Activated naive CD8-positive, alpha-beta T cell (primary cell): ENCODE results near the gene RIMS4.

Source experiments
- H3K27ac Mint-ChIP-seq: one replicate; pipeline ENCODE4 v1.8.0; 2021; ENCODE audit warnings: mixed read lengths
- H3K27me3 Mint-ChIP-seq: one replicate; pipeline ENCODE4 v1.8.0; 2021; ENCODE audit warnings: mixed read lengths
- H3K36me3 Mint-ChIP-seq: one replicate; pipeline ENCODE4 v1.8.0; 2021; ENCODE audit warnings: mixed read lengths
- H3K4me1 Mint-ChIP-seq: one replicate; pipeline ENCODE4 v1.8.0; 2021; ENCODE audit warnings: low read depth, mixed read lengths
- H3K4me3 Mint-ChIP-seq: one replicate; pipeline ENCODE4 v1.8.0; 2021; ENCODE audit warnings: mild to moderate bottlenecking, mixed read lengths
- H3K9me3 Mint-ChIP-seq: one replicate; pipeline ENCODE4 v1.8.0; 2021; ENCODE audit warnings: low read depth, mixed read lengths

The RIMS4 gene

GRCh38 chr20:44722990-44723389, 87.4 kb downstream of the RIMS4 start:
- peak overlapping the region; percentile 11 for H3K27ac Mint-ChIP-seq
- H3K4me1 Mint-ChIP-seq = no peaks in the 10 kb centered on the region
- H3K9me3 Mint-ChIP-seq = no peaks in the 10 kb centered on the region
- H3K4me3 Mint-ChIP-seq = no peak overlapping the region
- no peaks in the 10 kb centered on the region for H3K36me3 Mint-ChIP-seq
- H3K27me3 Mint-ChIP-seq = no peaks in the 10 kb centered on the region

GRCh38 chr20:44721785-44722054, 88.6 kb downstream of the RIMS4 start:
- no peak overlapping the region for H3K27ac Mint-ChIP-seq

GRCh38 chr20:44720997-44721784, 89.2 kb downstream of the RIMS4 start:
- Mint-ChIP-seq H3K27me3 (no peaks in the 10 kb centered on the region), H3K36me3 (no peaks in the 10 kb centered on the region), H3K27ac (no peak overlapping the region), H3K4me1 (no peaks in the 10 kb centered on the region), H3K9me3 (no peaks in the 10 kb centered on the region), H3K4me3 (no peak overlapping the region)

More at GRCh38 chr20:44721785-44722054, 88.6 kb downstream of the RIMS4 start:
- H3K4me1 Mint-ChIP-seq = no peaks in the 10 kb centered on the region
- H3K9me3 Mint-ChIP-seq = no peaks in the 10 kb centered on the region
- no peaks in the 10 kb centered on the region for H3K27me3 Mint-ChIP-seq
- H3K4me3 Mint-ChIP-seq = no peak overlapping the region
- no peaks in the 10 kb centered on the region for H3K36me3 Mint-ChIP-seq

- H3K9me3 Mint-ChIP-seq = no peaks in the 10 kb centered on the region
- H3K27ac Mint-ChIP-seq = no peak overlapping the region
- no peaks in the 10 kb centered on the region for H3K4me1 Mint-ChIP-seq
- H3K4me3 Mint-ChIP-seq = no peak overlapping the region
- no peaks in the 10 kb centered on the region for H3K27me3 Mint-ChIP-seq
- H3K36me3 Mint-ChIP-seq = no peaks in the 10 kb centered on the region
Measured at GRCh38 chr20:44720621-44720996, 89.7 kb downstream of the RIMS4 start.

GRCh38 chr20:44719841-44720240, 90.5 kb downstream of the RIMS4 start:
- Mint-ChIP-seq H3K4me1 (no peaks in the 10 kb centered on the region), H3K36me3 (no peaks in the 10 kb centered on the region), H3K27ac (no peak overlapping the region), H3K4me3 (no peak overlapping the region), H3K27me3 (no peaks in the 10 kb centered on the region), H3K9me3 (no peaks in the 10 kb centered on the region)

- no peak overlapping the region for H3K4me3 Mint-ChIP-seq
- H3K27me3 Mint-ChIP-seq = peaks cover 1% of the 10 kb centered on the region
- no peaks in the 10 kb centered on the region for H3K4me1 Mint-ChIP-seq
- no peaks in the 10 kb centered on the region for H3K9me3 Mint-ChIP-seq
- no peaks in the 10 kb centered on the region for H3K36me3 Mint-ChIP-seq
- no peak overlapping the region for H3K27ac Mint-ChIP-seq
Measured at GRCh38 chr20:44717986-44718385, 92.4 kb downstream of the RIMS4 start.

GRCh38 chr20:44716309-44717106, 93.8 kb downstream of the RIMS4 start:
- peaks cover 1% of the 10 kb centered on the region for H3K27me3 Mint-ChIP-seq
- no peak overlapping the region for H3K27ac Mint-ChIP-seq
- no peaks in the 10 kb centered on the region for H3K9me3 Mint-ChIP-seq
- no peaks in the 10 kb centered on the region for H3K4me1 Mint-ChIP-seq
- no peaks in the 10 kb centered on the region for H3K36me3 Mint-ChIP-seq
- H3K4me3 Mint-ChIP-seq = no peak overlapping the region

- no peaks in the 10 kb centered on the region for H3K9me3 Mint-ChIP-seq
- no peaks in the 10 kb centered on the region for H3K4me1 Mint-ChIP-seq
- peaks cover 1% of the 10 kb centered on the region for H3K27me3 Mint-ChIP-seq
- no peak overlapping the region for H3K27ac Mint-ChIP-seq
- H3K36me3 Mint-ChIP-seq = no peaks in the 10 kb centered on the region
- H3K4me3 Mint-ChIP-seq = no peak overlapping the region
Measured at GRCh38 chr20:44715499-44716308, 94.6 kb downstream of the RIMS4 start.

- Mint-ChIP-seq H3K9me3 (no peaks in the 10 kb centered on the region), H3K4me3 (no peak within 1 kb of the TSS), H3K27me3 (peaks cover 1% of the 10 kb centered on the region), H3K27ac (no peak within 1 kb of the TSS), H3K4me1 (no peaks in the 10 kb centered on the region), H3K36me3 (no peaks in the 10 kb centered on the region)
Measured at GRCh38 chr20:44714701-44715498, 95.4 kb downstream of the RIMS4 start, which contains the start of gene CCN5. Gene CCN5 (plus strand): TSS chr20:44715369. CDS start chr20:44715391, 22 bp downstream.

GRCh38 chr20:44714102-44714700, 96.1 kb downstream of the RIMS4 start:
- H3K4me1 Mint-ChIP-seq = no peaks in the 10 kb centered on the region
- H3K4me3 Mint-ChIP-seq = no peak overlapping the region
- no peaks in the 10 kb centered on the region for H3K9me3 Mint-ChIP-seq
- no peaks in the 10 kb centered on the region for H3K36me3 Mint-ChIP-seq
- no peak overlapping the region for H3K27ac Mint-ChIP-seq
- H3K27me3 Mint-ChIP-seq = peaks cover 1% of the 10 kb centered on the region

- Mint-ChIP-seq H3K4me3 (no peak overlapping the region), H3K27ac (no peak overlapping the region), H3K4me1 (no peaks in the 10 kb centered on the region), H3K9me3 (no peaks in the 10 kb centered on the region), H3K27me3 (peaks cover 1% of the 10 kb centered on the region), H3K36me3 (no peaks in the 10 kb centered on the region)
Measured at GRCh38 chr20:44711237-44711636, 99.1 kb downstream of the RIMS4 start.

GRCh38 chr20:44709797-44710196, 100.5 kb downstream of the RIMS4 start:
- Mint-ChIP-seq H3K27ac (no peak overlapping the region), H3K9me3 (no peaks in the 10 kb centered on the region), H3K4me1 (no peaks in the 10 kb centered on the region), H3K27me3 (peaks cover 1% of the 10 kb centered on the region), H3K36me3 (no peaks in the 10 kb centered on the region), H3K4me3 (no peak overlapping the region)

GRCh38 chr20:44709380-44709779, 101.0 kb downstream of the RIMS4 start:
- H3K4me1 Mint-ChIP-seq = no peaks in the 10 kb centered on the region

GRCh38 chr20:44707018-44707579, 103.2 kb downstream of the RIMS4 start:
- no peak overlapping the region for H3K4me3 Mint-ChIP-seq
- H3K36me3 Mint-ChIP-seq = no peaks in the 10 kb centered on the region
- H3K4me1 Mint-ChIP-seq = no peaks in the 10 kb centered on the region
- H3K9me3 Mint-ChIP-seq = no peaks in the 10 kb centered on the region
- H3K27ac Mint-ChIP-seq = no peak overlapping the region
- no peaks in the 10 kb centered on the region for H3K27me3 Mint-ChIP-seq

More at GRCh38 chr20:44709380-44709779, 101.0 kb downstream of the RIMS4 start:
- Mint-ChIP-seq H3K27me3 (peaks cover 1% of the 10 kb centered on the region), H3K27ac (no peak overlapping the region), H3K36me3 (no peaks in the 10 kb centered on the region), H3K9me3 (no peaks in the 10 kb centered on the region), H3K4me3 (no peak overlapping the region)
